ENCODE data around the gene KLK3. TPM values are rescaled to one million over a fixed set of nuclear protein-coding genes. Genes with fewer than 3 reads are reported as not detected.

KLK3 gene
- total and polyA plus RNA-seq, 2 of the 8 experiments (the other 6 are each of a cell fraction or from before 2014, with no cell fraction given), result 0.08 TPM; not detected in 1

DNA sequence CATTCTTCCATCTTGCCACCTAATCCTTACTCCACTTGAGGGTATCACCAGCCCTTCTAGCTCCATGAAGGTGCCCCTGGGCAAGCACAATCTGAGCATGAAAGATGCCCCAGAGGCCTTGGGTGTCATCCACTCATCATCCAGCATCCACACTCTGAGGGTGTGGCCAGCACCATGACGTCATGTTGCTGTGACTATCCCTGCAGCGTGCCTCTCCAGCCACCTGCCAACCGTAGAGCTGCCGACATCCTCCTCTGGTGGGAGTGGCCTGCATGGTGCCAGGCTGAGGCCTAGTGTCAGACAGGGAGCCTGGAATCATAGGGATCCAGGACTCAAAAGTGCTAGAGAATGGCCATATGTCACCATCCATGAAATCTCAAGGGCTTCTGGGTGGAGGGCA is 3.1 kb upstream of the KLK3 start:
- no peak overlapping the region for H2BK120ac ChIP-seq (replicated peaks; ENCODE audit: low read depth, low read length)
- H2BK20ac ChIP-seq (ENCODE audit: low read length), result no peak overlapping the region
- 80% methylated on average over 4 of the region's 4 CpGs; no CpG with 5 or more reads in 1 of the 2 experiments for WGBS, 2 experiments (ENCODE audit: extremely low coverage in 1 of 2, insufficient coverage in 1 of 2, insufficient read length in 1 of 2, insufficient replicate concordance in 2 of 2, low coverage in 1 of 2, low lambda C conversion rate in 2 of 2, missing lambda C conversion rate in 1 of 2)
- H3K23ac ChIP-seq (ENCODE audit: insufficient read length), result no peak overlapping the region
- CTCF ChIA-PET (ENCODE audit: partially characterized antibody), result interaction anchor here (0.6 kb wide), 1 partner anchor 65 kb away, joined by 3 read pairs; no protein-coding TSS in a partner anchor
- no peak overlapping the region for H2BK15ac ChIP-seq (ENCODE audit: low read length)
- POLR2A ChIA-PET (ENCODE audit: partially characterized antibody), result interaction anchor here (1.2 to 1.4 kb wide), 2 partner anchors 47 to 56 kb away, joined by 3 to 4 read pairs; no protein-coding TSS in a partner anchor
- no peaks in the 10 kb centered on the region for H3K23me2 ChIP-seq (ENCODE audit: low read depth, low read length)
- H2AFZ ChIP-seq (ENCODE audit: low read length), result no peak overlapping the region
- no peak overlapping the region for H3K4ac ChIP-seq (replicated peaks; ENCODE audit: insufficient read length, low read depth, low read length)
- FAIRE-seq (no peak), DNase-seq (ENCODE audit: low read depth in 1 of 2, low spot score in 2 of 2) (no peak)
- H2AK5ac ChIP-seq (ENCODE audit: low read depth, low read length), result no peak overlapping the region
- no peak overlapping the region for H3K9ac ChIP-seq (replicated peaks in 1 of 4; ENCODE audit: extremely low read depth in 1 of 4, low read depth in 3 of 4, low read length in 3 of 4)
- no peak overlapping the region for H2BK12ac ChIP-seq (ENCODE audit: low read depth, low read length)
- H3K36me3 ChIP-seq (ENCODE audit: control insufficient read depth in 2 of 4, insufficient read depth in 4 of 4, low read length in 3 of 4), result no peaks in the 10 kb centered on the region
- no peak overlapping the region for H3K4me2 ChIP-seq (ENCODE audit: insufficient read depth in 1 of 2, low read depth in 2 of 2, low read length in 2 of 2)
- H3K4me3 ChIP-seq (ENCODE audit: extremely low read depth in 1 of 4, insufficient read depth in 2 of 4, low read depth in 3 of 4, low read length in 4 of 4), result no peak overlapping the region
- H3K4me1 ChIP-seq (replicated peaks in 1 of 4; ENCODE audit: control insufficient read depth in 3 of 4, insufficient read depth in 4 of 4, low read length in 3 of 4), result no peaks in the 10 kb centered on the region
- no peaks in the 10 kb centered on the region for H3K79me2 ChIP-seq (ENCODE audit: control insufficient read depth in 1 of 2, insufficient read depth in 2 of 2, low read length in 2 of 2)
- no peak overlapping the region for H2BK5ac ChIP-seq (ENCODE audit: low read depth, low read length)
- H4K8ac ChIP-seq (ENCODE audit: extremely low read depth, insufficient read depth, low read length), result no peak overlapping the region
- H4K91ac ChIP-seq (replicated peaks; ENCODE audit: insufficient read length, low read length), result no peak overlapping the region
- no peak overlapping the region for H3K27ac ChIP-seq (ENCODE audit: low read depth, low read length)
- H3K79me1 ChIP-seq (ENCODE audit: low read depth, low read length), result no peaks in the 10 kb centered on the region
- H3K14ac ChIP-seq (ENCODE audit: insufficient read length), result no peak overlapping the region
- no peaks in the 10 kb centered on the region for H3K9me3 ChIP-seq (ENCODE audit: insufficient read depth in 2 of 2, low read depth in 1 of 2, low read length in 1 of 2)
- no peak overlapping the region for H3K56ac ChIP-seq (replicated peaks; ENCODE audit: insufficient read length, low read depth, low read length)
- H4K5ac ChIP-seq (ENCODE audit: insufficient read length, low read depth, low read length), result no peak overlapping the region
- no peak overlapping the region for H3K18ac ChIP-seq (ENCODE audit: extremely low read depth, low read length)
- H3K27me3 ChIP-seq (replicated peaks in 1 of 4; ENCODE audit: control insufficient read depth in 3 of 4, extremely low read depth in 1 of 4, insufficient read depth in 3 of 4, low read length in 3 of 4), result 0 out of 7 replicates have a peak, but pooled peaks cover 0 to 4% (median 0%) of the 10 kb centered on the region in 4 experiments
- no peak for TF ChIP-seq RNF2 (IDR thresholded peaks at IDR 0.05; ENCODE audit: borderline replicate concordance, low read depth, low read length, missing control alignments, poor library complexity, severe bottlenecking)
- TF ChIP-seq RFX5 (IDR thresholded peaks at IDR 0.05; ENCODE audit: borderline replicate concordance, low read depth, low read length), result no peak
- TF ChIP-seq POLR2A (IDR thresholded peaks at IDR 0.05; ENCODE audit: control extremely low read depth in 1 of 2, low read depth in 2 of 2, low read length in 2 of 2), result no peak
- TF ChIP-seq GTF2F1 (IDR thresholded peaks at IDR 0.05; ENCODE audit: borderline replicate concordance, low read depth, low read length), result no peak
- TF ChIP-seq POLR2AphosphoS5 (IDR thresholded peaks at IDR 0.05; ENCODE audit: low read depth, low read length), result no peak
- no peak for TF ChIP-seq PHF8 (conservative IDR thresholded peaks at IDR 0.05; ENCODE audit: low read depth, low read length)
- H4K20me1 ChIP-seq (replicated peaks in 1 of 2; ENCODE audit: control insufficient read depth in 1 of 2, insufficient read depth in 2 of 2, low read length in 2 of 2), result no peaks in the 10 kb centered on the region

Data from H1 (cell line).